ENCODE results near the gene KCNN2. TPM values are rescaled to one million over a fixed set of nuclear protein-coding genes. Genes with fewer than 3 reads are reported as not detected.
A peak's percentile ranks its signal among the peaks of the same experiment; 100 is the strongest.

The KCNN2 gene
- total and polyA plus RNA-seq, 4 donors = 0.09 to 4.6 (median 3.0) TPM

GRCh38 chr5:114408847-114409246 lies 47.0 kb downstream of the KCNN2 start:
- Histone ChIP-seq H3K9me3 (ENCODE audit: control insufficient read depth in 4 of 4, low read length in 3 of 4) (no peaks in the 10 kb centered on the region), H3K9ac (ENCODE audit: low read depth in 1 of 2, low read length in 2 of 2) (no peak overlapping the region), H3K27ac (ENCODE audit: low read depth in 1 of 2, low read length in 2 of 2) (peak overlapping the region; percentile 9 to 54), H3K4me1 (ENCODE audit: control insufficient read depth in 4 of 4, insufficient read depth in 4 of 4, low read length in 3 of 4) (peaks cover 6 to 51% (median 43%) of the 10 kb centered on the region in 4 donors), H3K36me3 (ENCODE audit: control insufficient read depth in 4 of 4, insufficient read depth in 3 of 4, low read depth in 1 of 4, low read length in 3 of 4) (no peaks in the 10 kb centered on the region), H3K4me3 (ENCODE audit: low read depth in 1 of 3, low read length in 3 of 3) (peak overlapping the region in 1 of 3 donors; percentile 56), H3K27me3 (ENCODE audit: control insufficient read depth in 4 of 4, insufficient read depth in 4 of 4, low read length in 3 of 4) (no peaks in the 10 kb centered on the region)
- TF ChIP-seq ZBTB33 (IDR thresholded peaks at IDR 0.05) (no peak), SP1 (IDR thresholded peaks at IDR 0.05) (peak; percentile 8), ATF3 (IDR thresholded peaks at IDR 0.05) (no peak), TAF1 (conservative IDR thresholded peaks at IDR 0.05) (no peak), GABPA (IDR thresholded peaks at IDR 0.05 in 1 of 2, conservative IDR thresholded peaks at IDR 0.05 in 1 of 2) (no peak), REST (IDR thresholded peaks at IDR 0.05) (no peak), HNF4A (conservative IDR thresholded peaks at IDR 0.05) (peak; percentile 39 to 51), FOXA1 (IDR thresholded peaks at IDR 0.05) (no peak), RXRA (IDR thresholded peaks at IDR 0.05) (peak in 1 of 2 donors; percentile 38), CTCF (IDR thresholded peaks at IDR 0.05; ENCODE audit: low read depth, low read length, missing input control) (no peak), MAX (IDR thresholded peaks at IDR 0.05) (peak; percentile 8), YY1 (IDR thresholded peaks at IDR 0.05) (no peak), NR2F2 (IDR thresholded peaks at IDR 0.05) (no peak), RAD21 (IDR thresholded peaks at IDR 0.05) (no peak), JUND (IDR thresholded peaks at IDR 0.05) (peak in 1 of 2 donors; percentile 22), HNF4G (IDR thresholded peaks at IDR 0.05) (no peak), EGR1 (IDR thresholded peaks at IDR 0.05; ENCODE audit: low read depth in 2 of 2) (no peak), FOXA2 (IDR thresholded peaks at IDR 0.05) (no peak)
- no peak for DNase-seq (ENCODE audit: low spot score)
- WGBS = 44% methylated on average over 3 of the region's 3 CpGs
